ENCODE results near the gene AQP7. TPM values are rescaled to one million over a fixed set of nuclear protein-coding genes. Genes with fewer than 3 reads are reported as not detected.
A peak's percentile ranks its signal among the peaks of the same experiment; 100 is the strongest.

The AQP7 gene
- total RNA-seq, 4 donors from 2014 or later, result 14.1 to 51.6 (median 31.0) TPM

DNA sequence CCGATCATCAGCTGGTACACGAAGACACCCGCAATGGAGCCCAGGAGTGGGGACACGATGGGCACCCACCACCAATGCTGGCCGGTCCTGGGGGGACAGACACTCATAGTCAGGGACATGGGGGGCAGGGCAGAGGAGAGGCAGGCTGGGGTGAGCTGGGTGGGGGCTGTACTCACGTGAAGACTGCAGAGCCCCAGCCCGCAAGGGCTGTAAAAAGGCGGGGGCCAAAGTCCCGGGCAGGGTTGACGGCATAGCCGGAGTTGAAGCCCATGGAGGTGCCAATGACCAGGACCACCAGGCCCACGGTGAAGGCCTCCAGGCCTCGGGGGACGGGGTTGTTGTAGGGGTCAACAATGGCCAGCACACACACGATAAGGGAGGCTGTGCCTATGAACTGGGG, 39.8 kb upstream of the AQP7 start:
- TF ChIP-seq POLR2A (IDR thresholded peaks at IDR 0.05) (no peak), EP300 (IDR thresholded peaks at IDR 0.05) (no peak)
- TF ChIP-seq, protein P1, sequence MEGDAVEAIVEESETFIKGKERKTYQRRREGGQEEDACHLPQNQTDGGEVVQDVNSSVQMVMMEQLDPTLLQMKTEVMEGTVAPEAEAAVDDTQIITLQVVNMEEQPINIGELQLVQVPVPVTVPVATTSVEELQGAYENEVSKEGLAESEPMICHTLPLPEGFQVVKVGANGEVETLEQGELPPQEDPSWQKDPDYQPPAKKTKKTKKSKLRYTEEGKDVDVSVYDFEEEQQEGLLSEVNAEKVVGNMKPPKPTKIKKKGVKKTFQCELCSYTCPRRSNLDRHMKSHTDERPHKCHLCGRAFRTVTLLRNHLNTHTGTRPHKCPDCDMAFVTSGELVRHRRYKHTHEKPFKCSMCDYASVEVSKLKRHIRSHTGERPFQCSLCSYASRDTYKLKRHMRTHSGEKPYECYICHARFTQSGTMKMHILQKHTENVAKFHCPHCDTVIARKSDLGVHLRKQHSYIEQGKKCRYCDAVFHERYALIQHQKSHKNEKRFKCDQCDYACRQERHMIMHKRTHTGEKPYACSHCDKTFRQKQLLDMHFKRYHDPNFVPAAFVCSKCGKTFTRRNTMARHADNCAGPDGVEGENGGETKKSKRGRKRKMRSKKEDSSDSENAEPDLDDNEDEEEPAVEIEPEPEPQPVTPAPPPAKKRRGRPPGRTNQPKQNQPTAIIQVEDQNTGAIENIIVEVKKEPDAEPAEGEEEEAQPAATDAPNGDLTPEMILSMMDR (IDR thresholded peaks at IDR 0.05), result no peak
- DNase-seq (ENCODE audit: low spot score in 2 of 2), result no peak
- H3K27ac ChIP-seq, result no peak overlapping the region
- H3K4me3 ChIP-seq, result no peak overlapping the region
- 89% methylated on average over 12 to 13 of the region's 15 CpGs for WGBS, 2 donors
- peaks cover 0 to 14% (median 0%) of the 10 kb centered on the region in 3 donors for H3K36me3 ChIP-seq
- H3K9me3 ChIP-seq, result no peaks in the 10 kb centered on the region
- peaks cover 0 to 19% (median 4%) of the 10 kb centered on the region in 4 donors for H3K4me1 ChIP-seq
- H3K27me3 ChIP-seq, result no peaks in the 10 kb centered on the region

DNA sequence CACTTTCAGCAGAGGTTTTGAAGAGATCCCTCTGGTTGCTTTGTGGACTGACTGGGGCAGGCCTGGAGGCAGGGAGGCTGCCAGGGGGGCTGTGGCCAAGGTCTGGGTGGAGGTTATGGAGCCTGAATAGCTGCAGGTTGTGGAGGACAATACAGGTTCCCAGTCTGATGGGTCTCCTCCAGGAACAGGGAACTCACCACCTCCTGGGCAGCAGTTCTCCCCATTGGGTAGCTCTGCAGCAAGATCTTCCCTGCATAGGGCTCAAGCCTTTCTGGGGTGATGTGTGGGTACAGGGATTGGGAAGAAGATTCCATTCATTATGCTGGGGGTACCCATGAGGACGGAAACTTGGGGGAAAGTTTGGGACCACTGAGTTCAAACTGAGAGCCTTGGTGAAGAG, 38.2 kb upstream of the AQP7 start:
- H3K36me3 ChIP-seq, result peaks cover 0 to 14% (median 0%) of the 10 kb centered on the region in 3 donors
- H3K27ac ChIP-seq, result no peak overlapping the region
- DNase-seq (ENCODE audit: low spot score in 2 of 2), result no peak
- TF ChIP-seq, protein P1 (IDR thresholded peaks at IDR 0.05), result no peak
- TF ChIP-seq EP300 (IDR thresholded peaks at IDR 0.05), result no peak
- TF ChIP-seq POLR2A (IDR thresholded peaks at IDR 0.05), result no peak
- WGBS, 2 donors, result 73 to 81% methylated on average over 1 of the region's 1 CpG
- no peaks in the 10 kb centered on the region for H3K27me3 ChIP-seq
- no peak overlapping the region for H3K4me3 ChIP-seq
- peaks cover 0 to 14% (median under 1%) of the 10 kb centered on the region in 4 donors for H3K4me1 ChIP-seq
- no peaks in the 10 kb centered on the region for H3K9me3 ChIP-seq

DNA sequence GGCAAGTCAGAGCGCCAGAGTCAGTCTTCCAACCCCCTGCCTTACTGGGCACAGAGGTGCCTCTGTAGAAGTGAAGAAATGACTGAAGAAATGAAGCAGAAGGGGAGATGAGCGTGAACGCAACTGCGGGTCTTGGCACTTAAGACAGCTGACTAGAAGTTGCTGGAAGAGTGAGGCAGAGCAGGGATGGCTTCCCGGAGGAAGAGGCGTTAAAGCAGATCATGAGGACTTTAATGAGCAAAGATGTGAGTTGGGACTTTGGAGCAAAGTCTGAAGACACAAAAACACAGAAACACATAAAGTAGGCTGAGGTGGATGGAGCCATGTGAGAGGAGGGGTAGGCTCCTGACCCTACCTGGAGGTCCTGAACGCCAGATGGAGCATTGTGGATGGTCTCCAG, 37.8 kb upstream of the AQP7 start:
- 89 to 93% methylated on average over 7 of the region's 7 CpGs for WGBS, 2 donors
- H3K36me3 ChIP-seq, result peaks cover 0 to 14% (median 0%) of the 10 kb centered on the region in 3 donors
- TF ChIP-seq, protein P1 (IDR thresholded peaks at IDR 0.05), result no peak
- TF ChIP-seq EP300 (IDR thresholded peaks at IDR 0.05), result no peak
- no peak for TF ChIP-seq POLR2A (IDR thresholded peaks at IDR 0.05)
- no peaks in the 10 kb centered on the region for H3K27me3 ChIP-seq
- H3K27ac ChIP-seq, result no peak overlapping the region
- DNase-seq (ENCODE audit: low spot score in 2 of 2), result no peak
- no peak overlapping the region for H3K4me3 ChIP-seq
- H3K4me1 ChIP-seq, result peaks cover 0 to 14% (median 0%) of the 10 kb centered on the region in 4 donors
- H3K9me3 ChIP-seq, result no peaks in the 10 kb centered on the region

DNA sequence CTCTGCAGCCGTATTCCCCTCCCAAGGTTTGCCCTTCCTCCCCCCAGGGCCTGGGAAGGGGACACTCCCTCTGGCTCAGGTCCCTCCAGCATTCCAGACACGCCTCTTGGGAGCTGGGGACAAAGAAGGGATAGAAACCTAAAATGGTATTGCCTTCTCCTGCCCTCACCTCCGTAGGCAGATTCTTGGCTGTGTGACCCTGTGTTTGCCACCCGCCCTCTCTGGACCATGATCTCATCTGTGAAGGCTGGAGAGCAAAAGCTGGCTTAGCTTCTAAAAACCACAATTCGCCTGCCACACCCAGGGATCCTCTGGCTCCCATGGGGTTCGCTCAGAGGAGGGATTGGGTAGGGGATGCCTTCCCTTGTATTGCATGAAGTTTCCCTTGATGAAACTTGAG, 37.4 kb upstream of the AQP7 start:
- Histone ChIP-seq H3K27me3 (no peaks in the 10 kb centered on the region), H3K4me3 (no peak overlapping the region), H3K36me3 (peaks cover 0 to 14% (median 0%) of the 10 kb centered on the region in 3 donors), H3K9me3 (no peaks in the 10 kb centered on the region), H3K4me1 (peaks cover 0 to 14% (median 0%) of the 10 kb centered on the region in 4 donors), H3K27ac (peak overlapping the region in 1 of 4 donors; percentile 27)
- TF ChIP-seq, protein P1 (IDR thresholded peaks at IDR 0.05), result no peak
- TF ChIP-seq POLR2A (IDR thresholded peaks at IDR 0.05) (no peak), EP300 (IDR thresholded peaks at IDR 0.05) (no peak)
- no peak for DNase-seq (ENCODE audit: low spot score in 2 of 2)
- 40 to 53% methylated on average over 6 of the region's 6 CpGs for WGBS, 2 donors

DNA sequence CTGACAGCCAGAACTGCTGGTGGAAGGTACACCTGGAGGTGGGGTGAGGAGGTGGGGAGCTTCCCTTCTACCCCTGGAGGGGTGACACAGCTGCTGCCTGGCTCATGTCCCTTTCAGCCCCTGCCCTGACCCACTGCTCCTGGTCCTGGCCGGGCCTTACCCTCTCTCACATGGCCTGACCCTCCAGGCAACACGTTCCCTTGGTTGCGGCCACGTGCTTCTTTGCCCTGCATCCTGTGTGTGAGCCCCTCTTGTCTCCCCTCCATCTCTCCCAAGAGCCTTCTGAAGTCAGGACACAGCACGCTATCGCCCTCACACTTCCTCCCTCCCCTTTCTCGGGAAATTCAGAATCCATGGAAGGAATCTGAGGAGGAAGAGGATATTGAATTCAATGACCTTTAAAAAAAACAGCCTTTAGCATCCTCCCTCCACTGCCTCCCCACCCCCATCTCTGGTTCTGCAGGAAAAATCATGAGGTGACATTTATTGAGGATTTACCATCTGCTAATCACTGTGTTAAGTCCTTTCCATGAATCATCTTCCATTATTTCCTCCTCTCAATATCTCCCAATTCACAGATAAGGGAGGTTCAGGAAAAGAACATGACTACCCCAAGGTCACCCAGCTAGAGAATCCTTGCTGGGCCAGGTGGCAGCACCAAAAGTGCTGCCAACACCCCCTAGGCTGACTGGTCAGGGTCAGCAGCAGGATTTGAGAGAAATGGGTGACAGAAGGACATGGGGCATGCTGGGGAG, 36.7 kb upstream of the AQP7 start:
- Histone ChIP-seq H3K9me3 (no peaks in the 10 kb centered on the region), H3K27ac (peak overlapping the region in 1 of 4 donors; percentile 27), H3K4me1 (peaks cover 0 to 14% (median 0%) of the 10 kb centered on the region in 4 donors), H3K27me3 (no peaks in the 10 kb centered on the region), H3K4me3 (no peak overlapping the region), H3K36me3 (peaks cover 0 to 14% (median 0%) of the 10 kb centered on the region in 3 donors)
- 45 to 58% methylated on average over 7 of the region's 7 CpGs for WGBS, 2 donors
- DNase-seq (ENCODE audit: low spot score in 2 of 2), result no peak
- TF ChIP-seq, protein P1 (IDR thresholded peaks at IDR 0.05), result no peak
- no peak for TF ChIP-seq POLR2A (IDR thresholded peaks at IDR 0.05)
- TF ChIP-seq EP300 (IDR thresholded peaks at IDR 0.05), result no peak
